HG03342 (cell line): ENCODE measurements around the gene ASPG.

Experiments used
- ATAC-seq: cut with Tn5 transposase; IDR thresholded peaks from one replicate; pipeline ENCODE4 v1.9.1; 2021; ENCODE audit warnings: mild to moderate bottlenecking, moderate library complexity; ENCODE audit not compliant: unreplicated experiment

Gene ASPG

GRCh38 chr14:104093366-104094055, 8.0 kb downstream of the ASPG start:
- ATAC-seq: no peak

- no peak for ATAC-seq
Observed at GRCh38 chr14:104094056-104094708, 8.7 kb downstream of the ASPG start.

- ATAC-seq: no peak
Observed at GRCh38 chr14:104094709-104095425, 9.4 kb downstream of the ASPG start.

GRCh38 chr14:104095426-104096310, 10.2 kb downstream of the ASPG start:
- ATAC-seq: no peak

GRCh38 chr14:104096318-104096717, 10.8 kb downstream of the ASPG start:
- no peak for ATAC-seq

- ATAC-seq: no peak
Observed at GRCh38 chr14:104096751-104097700, 11.5 kb downstream of the ASPG start.

GRCh38 chr14:104098272-104099095, 13.0 kb downstream of the ASPG start:
- ATAC-seq: no peak

GRCh38 chr14:104099096-104100041, 13.9 kb downstream of the ASPG start:
- ATAC-seq: no peak

- ATAC-seq: no peak
Observed at GRCh38 chr14:104100171-104101085, 14.9 kb downstream of the ASPG start.

- no peak for ATAC-seq
Observed at GRCh38 chr14:104101086-104101621, 15.7 kb downstream of the ASPG start.

- no peak for ATAC-seq
Observed at GRCh38 chr14:104101651-104102281, 16.3 kb downstream of the ASPG start.

GRCh38 chr14:104102282-104102914, 16.9 kb downstream of the ASPG start:
- ATAC-seq: no peak

- ATAC-seq: no peak
Observed at GRCh38 chr14:104103061-104103445, 17.6 kb downstream of the ASPG start.

GRCh38 chr14:104103446-104104075, 18.1 kb downstream of the ASPG start:
- no peak for ATAC-seq
